Peyer's patch (tissue), 4 donors: Measurements from ENCODE around the gene NDFIP2.

Experiments
- POLR2A ChIP-seq, 2 donors: fragments of 450-650 bp; IDR thresholded peaks; one replicate each; pipeline ENCODE4 v1.5.1; 2017; ENCODE audit warnings: antibody characterized with exemption in 2 of 2, mild to moderate bottlenecking in 2 of 2, moderate library complexity in 2 of 2
- TF ChIP-seq, protein P1 (sequence below), 6 experiments: fragments of 450-650 bp in 4 of 6; fragments of 200-600 bp in 2 of 6; sonication (generic) in 1 of 6; IDR thresholded peaks; one replicate each; pipeline ENCODE4 v1.5.1; 2017 to 2019; ENCODE audit warnings: antibody characterized with exemption in 6 of 6, mild to moderate bottlenecking in 3 of 6, moderate library complexity in 1 of 6

DNA sequence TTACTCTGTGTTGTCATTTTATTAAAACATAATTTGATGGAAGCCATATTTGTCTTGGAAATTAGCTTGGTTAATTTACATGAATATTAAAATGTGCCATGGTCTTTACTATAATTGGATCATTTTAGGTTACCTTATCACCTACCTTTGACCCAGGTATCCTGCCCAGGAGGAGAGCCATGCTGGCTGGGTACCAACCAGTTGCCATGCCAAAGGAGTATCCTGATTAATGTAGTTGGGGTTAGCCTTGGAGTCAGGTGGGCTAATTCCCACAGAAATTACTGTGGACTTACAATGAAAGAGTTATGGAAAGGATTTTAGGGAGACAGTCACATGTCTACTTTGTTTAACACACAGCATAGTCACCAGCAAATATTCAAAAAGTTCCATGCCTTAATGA, 32.0 kb downstream of the NDFIP2 start:
- TF ChIP-seq, protein P1, sequence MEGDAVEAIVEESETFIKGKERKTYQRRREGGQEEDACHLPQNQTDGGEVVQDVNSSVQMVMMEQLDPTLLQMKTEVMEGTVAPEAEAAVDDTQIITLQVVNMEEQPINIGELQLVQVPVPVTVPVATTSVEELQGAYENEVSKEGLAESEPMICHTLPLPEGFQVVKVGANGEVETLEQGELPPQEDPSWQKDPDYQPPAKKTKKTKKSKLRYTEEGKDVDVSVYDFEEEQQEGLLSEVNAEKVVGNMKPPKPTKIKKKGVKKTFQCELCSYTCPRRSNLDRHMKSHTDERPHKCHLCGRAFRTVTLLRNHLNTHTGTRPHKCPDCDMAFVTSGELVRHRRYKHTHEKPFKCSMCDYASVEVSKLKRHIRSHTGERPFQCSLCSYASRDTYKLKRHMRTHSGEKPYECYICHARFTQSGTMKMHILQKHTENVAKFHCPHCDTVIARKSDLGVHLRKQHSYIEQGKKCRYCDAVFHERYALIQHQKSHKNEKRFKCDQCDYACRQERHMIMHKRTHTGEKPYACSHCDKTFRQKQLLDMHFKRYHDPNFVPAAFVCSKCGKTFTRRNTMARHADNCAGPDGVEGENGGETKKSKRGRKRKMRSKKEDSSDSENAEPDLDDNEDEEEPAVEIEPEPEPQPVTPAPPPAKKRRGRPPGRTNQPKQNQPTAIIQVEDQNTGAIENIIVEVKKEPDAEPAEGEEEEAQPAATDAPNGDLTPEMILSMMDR (IDR thresholded peaks at IDR 0.05): no peak
- TF ChIP-seq POLR2A (IDR thresholded peaks at IDR 0.05): no peak
